Measurements from ENCODE around the gene CLEC10A. TPM values are rescaled to one million over a fixed set of nuclear protein-coding genes. Genes with fewer than 3 reads are reported as not detected.

Gene CLEC10A
- total and polyA plus RNA-seq, 2 experiments from 2014 or later = not detected

- peaks cover 48% of the 10 kb centered on the region for H3K27me3 Mint-ChIP-seq (ENCODE audit: insufficient read depth, low read depth, poor library complexity)
- H3K4me1 Mint-ChIP-seq = peaks cover 30% of the 10 kb centered on the region
- H3K9me3 Mint-ChIP-seq = no peaks in the 10 kb centered on the region
- Histone ChIP-seq H4K20me1 (replicated peaks; ENCODE audit: insufficient read depth) (peaks cover 6% of the 10 kb centered on the region), H3K9me2 (ENCODE audit: insufficient read depth) (no peaks in the 10 kb centered on the region), H3K79me2 (replicated peaks; ENCODE audit: insufficient read depth) (no peaks in the 10 kb centered on the region), H3K27ac (ENCODE audit: low read depth) (no peak overlapping the region), H2AFZ (peak overlapping the region; percentile 91), H3K4me3 (peak overlapping the region; percentile 79), H3K4me1 (ENCODE audit: insufficient read depth) (peaks cover 18% of the 10 kb centered on the region; the same call in 1 of the 2 replicates), H3K27me3 (ENCODE audit: insufficient read depth) (peaks cover 68% of the 10 kb centered on the region), H3K4me2 (peak overlapping the region; percentile 94), H3K36me3 (ENCODE audit: insufficient read depth) (no peaks in the 10 kb centered on the region), H3F3A (replicated peaks; ENCODE audit: low read depth) (peaks cover 14% of the 10 kb centered on the region; the same call in 1 of the 2 replicates)
- TF ChIP-seq CREB1 (CRISPR knock-in tag; IDR thresholded peaks at IDR 0.05; ENCODE audit: low read depth) (no peak), EZH2 (IDR thresholded peaks at IDR 0.05; ENCODE audit: low read depth, unreplicated experiment) (peak; percentile 31), ZNF331 (CRISPR knock-in tag; IDR thresholded peaks at IDR 0.05; ENCODE audit: low read depth) (no peak), JUNB (IDR thresholded peaks at IDR 0.05; ENCODE audit: unreplicated experiment) (no peak), REST (IDR thresholded peaks at IDR 0.05; ENCODE audit: unreplicated experiment) (no peak)
- TF ChIP-seq, protein P1, sequence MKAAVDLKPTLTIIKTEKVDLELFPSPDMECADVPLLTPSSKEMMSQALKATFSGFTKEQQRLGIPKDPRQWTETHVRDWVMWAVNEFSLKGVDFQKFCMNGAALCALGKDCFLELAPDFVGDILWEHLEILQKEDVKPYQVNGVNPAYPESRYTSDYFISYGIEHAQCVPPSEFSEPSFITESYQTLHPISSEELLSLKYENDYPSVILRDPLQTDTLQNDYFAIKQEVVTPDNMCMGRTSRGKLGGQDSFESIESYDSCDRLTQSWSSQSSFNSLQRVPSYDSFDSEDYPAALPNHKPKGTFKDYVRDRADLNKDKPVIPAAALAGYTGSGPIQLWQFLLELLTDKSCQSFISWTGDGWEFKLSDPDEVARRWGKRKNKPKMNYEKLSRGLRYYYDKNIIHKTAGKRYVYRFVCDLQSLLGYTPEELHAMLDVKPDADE (IDR thresholded peaks at IDR 0.05) = no peak
- TF ChIP-seq, protein P2, sequence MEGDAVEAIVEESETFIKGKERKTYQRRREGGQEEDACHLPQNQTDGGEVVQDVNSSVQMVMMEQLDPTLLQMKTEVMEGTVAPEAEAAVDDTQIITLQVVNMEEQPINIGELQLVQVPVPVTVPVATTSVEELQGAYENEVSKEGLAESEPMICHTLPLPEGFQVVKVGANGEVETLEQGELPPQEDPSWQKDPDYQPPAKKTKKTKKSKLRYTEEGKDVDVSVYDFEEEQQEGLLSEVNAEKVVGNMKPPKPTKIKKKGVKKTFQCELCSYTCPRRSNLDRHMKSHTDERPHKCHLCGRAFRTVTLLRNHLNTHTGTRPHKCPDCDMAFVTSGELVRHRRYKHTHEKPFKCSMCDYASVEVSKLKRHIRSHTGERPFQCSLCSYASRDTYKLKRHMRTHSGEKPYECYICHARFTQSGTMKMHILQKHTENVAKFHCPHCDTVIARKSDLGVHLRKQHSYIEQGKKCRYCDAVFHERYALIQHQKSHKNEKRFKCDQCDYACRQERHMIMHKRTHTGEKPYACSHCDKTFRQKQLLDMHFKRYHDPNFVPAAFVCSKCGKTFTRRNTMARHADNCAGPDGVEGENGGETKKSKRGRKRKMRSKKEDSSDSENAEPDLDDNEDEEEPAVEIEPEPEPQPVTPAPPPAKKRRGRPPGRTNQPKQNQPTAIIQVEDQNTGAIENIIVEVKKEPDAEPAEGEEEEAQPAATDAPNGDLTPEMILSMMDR (conservative IDR thresholded peaks at IDR 0.05; ENCODE audit: low read depth in 2 of 2) = no peak
- peak overlapping the region; percentile 72 for H3K4me3 Mint-ChIP-seq
- peaks cover 3% of the 10 kb centered on the region; the same call in 1 of the 3 replicates for H3K36me3 Mint-ChIP-seq (ENCODE audit: low read depth)
- no peak overlapping the region for H3K27ac Mint-ChIP-seq
- ATAC-seq (peak; percentile 20), DNase-seq (ENCODE audit: low spot score) (no peak)
These were observed 36.9 kb downstream of the CLEC10A start for GRCh38 chr17:7043182-7043496.

GRCh38 chr17:7042501-7043181 is 37.4 kb downstream of the CLEC10A start:
- Histone ChIP-seq H3K4me1 (ENCODE audit: insufficient read depth) (peaks cover 18% of the 10 kb centered on the region; the same call in 1 of the 2 replicates), H2AFZ (peak overlapping the region; percentile 91; the same call in 1 of the 2 replicates), H3K9me2 (ENCODE audit: insufficient read depth) (no peaks in the 10 kb centered on the region), H3K4me2 (peak overlapping the region; percentile 94), H3K79me2 (replicated peaks; ENCODE audit: insufficient read depth) (no peaks in the 10 kb centered on the region), H3F3A (replicated peaks; ENCODE audit: low read depth) (peaks cover 14% of the 10 kb centered on the region; the same call in 1 of the 2 replicates), H3K27me3 (ENCODE audit: insufficient read depth) (peaks cover 66% of the 10 kb centered on the region), H4K20me1 (replicated peaks; ENCODE audit: insufficient read depth) (peaks cover 6% of the 10 kb centered on the region), H3K27ac (ENCODE audit: low read depth) (no peak overlapping the region), H3K36me3 (ENCODE audit: insufficient read depth) (no peaks in the 10 kb centered on the region), H3K4me3 (peak overlapping the region; percentile 79)
- TF ChIP-seq POLR2AphosphoS5 (IDR thresholded peaks at IDR 0.05; ENCODE audit: low read depth) (no peak), ZNF331 (CRISPR knock-in tag; IDR thresholded peaks at IDR 0.05; ENCODE audit: low read depth) (no peak), NANOG (IDR thresholded peaks at IDR 0.05; ENCODE audit: borderline replicate concordance) (no peak), REST (IDR thresholded peaks at IDR 0.05; ENCODE audit: unreplicated experiment) (no peak)
- TF ChIP-seq, protein P2 (conservative IDR thresholded peaks at IDR 0.05; ENCODE audit: low read depth in 2 of 2) = no peak
- Mint-ChIP-seq H3K27me3 (ENCODE audit: insufficient read depth, low read depth, poor library complexity) (peaks cover 46% of the 10 kb centered on the region), H3K27ac (no peak overlapping the region), H3K36me3 (ENCODE audit: low read depth) (peaks cover 3% of the 10 kb centered on the region; the same call in 1 of the 3 replicates), H3K4me3 (peak overlapping the region; percentile 72), H3K9me3 (no peaks in the 10 kb centered on the region), H3K4me1 (peaks cover 33% of the 10 kb centered on the region)
- ATAC-seq (peak; percentile 18), DNase-seq (ENCODE audit: low spot score) (peak; percentile 70)

Measured in GM23338 (cell line).